HG02798 (cell line): ENCODE data around the gene CYFIP1.
A peak's percentile ranks its signal among the peaks of the same experiment; 100 is the strongest.

Experiments
- ATAC-seq: cut with Tn5 transposase; IDR thresholded peaks from one replicate; pipeline ENCODE4 v1.9.1; 2021; ENCODE audit warnings: mild to moderate bottlenecking; ENCODE audit not compliant: unreplicated experiment, poor library complexity

CYFIP1 gene

DNA sequence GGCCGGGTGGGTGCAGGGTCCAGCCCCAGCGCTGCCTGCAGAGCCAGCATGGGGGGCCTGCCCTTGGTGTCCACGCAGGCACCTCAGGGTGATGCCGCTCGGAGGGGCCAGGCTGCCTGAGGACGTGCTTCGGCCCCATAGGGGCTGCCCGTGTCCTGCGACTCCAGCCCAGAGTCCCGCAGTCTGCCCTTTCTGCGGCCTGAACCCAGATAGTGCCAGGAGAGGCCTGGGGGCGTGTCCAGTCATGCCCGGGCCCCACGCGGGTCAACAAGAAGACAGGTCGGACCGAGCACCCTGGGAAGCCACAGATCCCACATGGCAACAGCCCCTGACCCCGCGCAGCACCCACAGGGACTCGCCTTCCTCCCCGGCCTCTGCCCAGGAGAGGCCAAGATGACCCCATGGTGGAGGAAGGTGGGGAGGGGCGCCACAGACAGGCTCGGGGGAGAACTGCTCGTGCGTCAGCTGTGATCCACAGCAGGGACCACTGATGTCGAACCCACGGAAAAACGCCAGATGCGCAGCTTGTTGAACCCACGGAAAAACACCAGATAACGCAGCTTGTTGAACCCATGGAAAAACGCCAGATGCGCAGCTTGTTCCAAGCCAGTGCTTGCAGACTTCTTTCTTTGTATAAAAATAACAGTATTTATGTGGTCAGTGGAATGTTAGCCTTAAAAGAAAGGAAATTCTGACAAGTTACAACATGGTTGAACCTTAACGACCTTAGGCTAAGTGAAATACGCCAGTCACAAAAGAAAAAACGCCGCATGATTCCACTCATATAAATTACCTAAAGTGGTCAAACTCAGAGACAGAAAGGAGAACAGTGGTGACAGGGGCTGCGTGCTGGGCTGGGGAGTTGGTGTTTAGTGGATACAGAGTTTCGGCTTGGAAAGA, 28.5 kb downstream of the CYFIP1 start:
- no peak for ATAC-seq

DNA sequence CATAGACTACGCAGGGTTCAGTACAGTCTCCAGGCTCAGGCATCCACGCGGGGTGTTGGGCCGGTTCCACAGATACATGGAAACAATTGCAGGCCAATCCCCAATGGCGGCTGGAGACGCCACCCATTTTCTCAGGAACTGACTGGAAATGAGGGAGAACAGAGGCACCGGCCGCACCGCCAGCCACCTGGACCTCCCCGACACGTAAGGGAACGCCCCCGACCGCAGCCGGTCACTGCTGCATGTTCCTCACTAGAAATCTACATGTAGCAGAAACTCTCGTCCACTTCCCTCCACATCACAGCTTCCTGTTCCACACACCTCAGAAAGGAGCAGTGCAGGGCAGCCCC, 29.2 kb downstream of the CYFIP1 start:
- no peak for ATAC-seq

DNA sequence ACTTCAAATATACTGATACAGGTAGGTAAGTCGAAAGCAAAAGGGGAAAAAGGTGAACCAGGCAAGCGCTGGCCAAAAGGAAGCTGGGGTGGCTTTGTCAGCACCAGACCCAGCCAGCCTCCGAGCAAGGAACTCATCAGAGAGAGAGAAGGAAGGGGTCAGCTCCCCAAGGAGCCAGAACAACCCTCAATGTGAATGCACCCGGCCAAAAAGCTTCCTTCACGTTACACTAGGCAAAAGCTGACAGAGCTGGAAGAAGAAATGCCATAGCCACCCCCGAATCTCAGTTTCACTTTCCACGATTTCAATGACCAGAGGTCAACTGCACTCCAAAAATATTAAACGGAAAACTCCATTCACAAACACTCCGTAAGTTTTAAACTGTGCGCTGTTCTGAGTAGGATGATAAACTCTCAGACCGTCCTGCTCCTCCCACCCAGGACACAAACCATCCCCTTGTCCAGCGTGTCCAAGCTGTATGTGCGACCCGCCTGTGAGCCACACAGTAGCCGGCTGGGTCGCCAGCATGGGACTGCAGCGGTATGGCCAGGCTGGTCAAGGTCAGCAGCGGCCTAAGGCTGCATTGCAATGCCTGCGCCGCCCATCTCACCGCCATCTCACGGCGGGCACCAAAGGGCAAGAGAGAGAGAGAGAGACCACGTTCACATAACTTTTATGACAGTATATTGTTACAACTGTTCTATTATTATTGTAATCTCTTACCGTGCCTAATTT, 29.7 kb downstream of the CYFIP1 start:
- ATAC-seq, result no peak

DNA sequence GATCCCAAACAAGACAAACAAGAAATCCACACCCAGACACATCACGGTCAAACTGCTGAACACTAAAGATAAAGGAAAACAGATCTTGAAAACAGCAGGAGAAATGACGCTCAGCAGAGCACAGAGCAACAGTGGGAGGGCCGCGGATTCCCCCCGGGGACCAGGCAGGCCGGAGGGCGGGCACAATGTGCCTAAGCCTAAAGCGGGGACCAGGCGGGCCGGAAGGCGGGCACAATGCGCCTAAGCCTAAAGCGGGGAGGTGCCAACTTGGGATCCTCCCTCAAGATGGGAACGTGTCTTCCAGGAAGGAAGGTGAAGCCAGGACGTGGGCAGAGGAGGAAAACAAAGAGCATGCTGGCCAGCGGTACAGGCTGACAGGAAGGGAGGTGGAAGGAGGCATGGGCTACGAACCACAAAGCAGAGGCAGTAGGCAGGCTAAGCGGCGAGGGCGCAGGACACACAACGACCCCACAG, 31.1 kb downstream of the CYFIP1 start:
- ATAC-seq, result peak; percentile 92

DNA sequence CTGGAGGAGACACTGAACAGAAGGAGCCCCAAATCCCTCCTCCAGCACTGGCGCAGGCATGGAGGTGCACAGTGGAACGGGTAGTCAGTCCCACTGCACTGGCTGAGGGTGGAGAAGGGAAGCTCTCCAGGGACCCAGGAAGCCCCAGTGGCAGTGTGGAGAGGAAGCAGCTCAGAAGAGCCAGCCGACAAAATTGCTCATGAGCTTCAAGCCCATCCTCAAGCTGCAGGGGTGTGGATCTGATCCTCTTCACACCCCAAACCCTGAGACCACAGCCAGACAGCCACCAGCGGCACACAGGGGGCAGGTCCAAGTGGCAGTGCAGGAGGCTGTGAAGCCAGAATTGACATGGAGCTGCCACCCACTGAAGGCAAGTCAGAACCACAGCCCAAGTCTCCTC, 32.1 kb downstream of the CYFIP1 start:
- no peak for ATAC-seq

DNA sequence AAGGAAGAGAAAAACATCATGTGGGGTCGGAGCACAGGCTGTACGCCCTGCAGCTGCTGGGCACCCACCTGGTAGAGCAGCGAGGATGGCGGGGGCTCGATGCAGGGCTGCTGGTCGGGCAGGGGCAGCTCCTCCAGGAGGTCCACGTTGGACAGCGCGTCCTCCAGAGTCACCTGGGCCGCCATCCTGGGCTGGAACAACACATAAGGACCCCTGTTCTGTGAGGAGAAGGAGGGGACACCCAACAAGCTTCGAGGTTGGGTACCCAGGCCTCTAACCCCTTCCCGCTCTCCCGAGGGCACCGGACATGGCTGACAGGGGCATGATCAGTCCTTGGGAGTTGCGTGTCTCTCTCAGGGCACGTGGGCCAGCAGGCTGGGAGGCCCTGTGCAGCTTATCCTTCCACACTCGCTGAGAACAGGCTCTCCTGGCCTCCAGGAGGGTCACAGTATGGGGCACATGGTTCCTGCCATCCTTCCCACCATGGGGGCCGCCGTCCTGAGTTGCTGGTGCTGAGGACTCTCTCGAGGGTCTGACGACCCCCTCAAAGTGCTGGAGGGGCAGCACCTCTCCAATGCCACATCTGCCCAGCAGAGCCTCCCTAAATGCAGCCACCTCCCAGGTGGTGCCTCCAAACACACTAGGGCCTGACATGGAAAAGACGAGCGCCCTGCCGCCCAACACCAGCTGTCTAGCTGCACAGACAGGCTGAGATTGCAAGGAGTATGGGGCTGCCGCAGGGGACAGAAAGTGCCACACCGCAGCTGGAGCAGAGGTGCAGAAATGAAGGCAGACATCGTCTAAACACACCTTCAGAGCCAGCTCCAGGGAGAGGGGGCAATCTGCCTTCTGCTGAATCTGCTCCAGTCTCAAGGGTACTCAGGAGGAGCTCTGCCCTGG, 32.8 kb downstream of the CYFIP1 start:
- ATAC-seq, result no peak

DNA sequence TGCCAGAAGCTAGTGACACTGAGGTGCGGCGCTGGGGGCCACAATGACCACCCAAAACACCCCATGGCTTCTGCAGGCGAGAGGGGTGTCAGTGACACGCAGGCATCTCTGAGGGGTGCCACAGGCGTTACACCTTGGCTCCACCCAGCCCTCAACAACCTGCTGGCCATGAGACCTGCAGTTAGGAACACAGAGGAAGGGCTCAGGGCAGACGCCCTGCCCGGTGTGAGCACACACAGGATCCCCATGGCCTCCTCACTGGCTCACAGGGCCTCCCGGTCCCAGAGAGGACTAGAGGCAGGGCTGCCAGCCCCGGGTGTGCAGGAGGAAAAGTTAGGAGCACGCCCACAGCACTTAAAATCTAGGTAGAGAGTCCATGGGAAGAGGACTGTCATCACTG, 35.1 kb downstream of the CYFIP1 start:
- ATAC-seq, result no peak

DNA sequence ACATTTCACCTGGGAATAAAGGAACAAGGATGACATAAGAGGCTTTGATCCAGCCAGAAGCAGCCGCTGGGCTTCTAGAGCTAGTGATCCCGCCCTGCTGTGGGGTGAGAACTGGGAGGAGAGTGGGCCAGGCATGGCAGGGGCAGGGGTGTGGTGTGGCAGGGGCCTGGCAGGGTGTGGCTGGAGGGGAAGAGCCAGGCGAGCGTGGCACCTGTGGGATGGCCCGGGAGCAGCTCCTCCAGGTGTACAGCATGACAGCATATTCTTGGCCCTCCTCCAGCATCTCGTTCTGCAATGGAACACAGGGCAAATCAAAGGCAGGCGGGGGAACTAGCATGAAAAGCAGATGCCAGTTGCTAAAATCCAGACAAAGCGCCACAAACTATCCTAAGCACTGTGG, 35.5 kb downstream of the CYFIP1 start:
- ATAC-seq, result no peak

DNA sequence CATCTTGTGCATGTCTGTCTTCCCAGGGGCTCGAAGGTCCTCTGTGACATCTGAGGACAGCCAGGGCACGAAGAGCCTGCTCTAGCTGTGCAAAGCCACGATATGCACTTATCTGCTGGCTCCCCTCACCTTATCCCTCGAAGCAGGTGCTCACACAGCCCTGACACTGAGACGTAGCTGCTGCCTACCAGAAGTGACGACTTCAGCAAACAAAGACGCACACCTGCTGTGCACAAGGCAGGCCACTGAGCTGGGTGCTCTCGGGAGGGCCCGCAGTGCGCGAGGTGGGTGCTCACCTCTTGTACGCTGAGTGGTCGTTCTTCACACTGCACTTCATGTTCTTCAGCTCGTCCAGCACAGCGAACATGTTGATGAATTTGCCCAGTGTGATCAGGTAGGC, 37.3 kb downstream of the CYFIP1 start:
- no peak for ATAC-seq

DNA sequence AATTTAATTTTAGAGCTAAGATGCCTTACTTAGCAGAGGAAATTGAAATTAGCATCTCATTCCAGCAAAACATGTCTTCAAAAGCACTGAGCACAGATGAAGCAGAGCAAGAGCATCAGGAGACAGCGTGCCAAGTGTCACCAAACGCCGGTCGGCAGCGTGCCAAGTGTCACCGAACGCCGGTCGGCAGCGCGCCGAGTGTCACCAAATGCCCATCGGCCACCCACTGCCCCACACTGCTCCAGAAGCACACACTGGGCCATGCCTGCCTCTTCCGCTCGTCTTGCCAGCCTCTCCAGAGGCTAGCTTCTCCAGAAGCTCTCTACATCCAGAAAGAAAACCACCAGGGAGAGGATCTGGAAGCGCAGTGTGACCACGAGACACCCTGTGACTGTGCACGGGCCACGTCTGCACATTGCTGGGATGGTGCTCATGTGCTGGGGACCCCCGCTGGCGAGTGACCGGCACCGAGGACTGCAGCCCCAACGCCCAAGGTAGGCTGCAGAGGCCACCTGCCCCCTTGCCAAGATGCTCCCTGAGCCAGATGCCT, 37.8 kb downstream of the CYFIP1 start:
- ATAC-seq, result no peak

DNA sequence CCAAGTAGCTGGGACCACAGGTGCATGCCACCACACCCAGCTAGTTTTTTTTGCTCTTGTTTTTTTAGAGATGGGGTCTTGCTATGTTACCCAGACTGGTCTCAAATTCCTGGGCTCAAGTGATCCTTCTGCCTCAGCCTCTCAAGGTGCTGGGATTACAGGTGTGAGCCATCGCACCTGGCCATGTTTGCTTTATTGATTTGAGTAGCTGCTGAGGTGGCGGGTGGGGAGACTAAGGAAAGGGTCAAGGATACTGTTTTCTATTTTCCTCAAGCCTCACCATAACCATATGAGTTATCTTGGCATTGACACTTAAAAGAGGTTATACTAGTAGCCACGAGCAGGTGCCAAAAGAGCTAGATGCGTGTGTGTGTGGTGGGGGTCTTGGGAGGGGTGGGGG, 39.0 kb downstream of the CYFIP1 start:
- no peak for ATAC-seq

DNA sequence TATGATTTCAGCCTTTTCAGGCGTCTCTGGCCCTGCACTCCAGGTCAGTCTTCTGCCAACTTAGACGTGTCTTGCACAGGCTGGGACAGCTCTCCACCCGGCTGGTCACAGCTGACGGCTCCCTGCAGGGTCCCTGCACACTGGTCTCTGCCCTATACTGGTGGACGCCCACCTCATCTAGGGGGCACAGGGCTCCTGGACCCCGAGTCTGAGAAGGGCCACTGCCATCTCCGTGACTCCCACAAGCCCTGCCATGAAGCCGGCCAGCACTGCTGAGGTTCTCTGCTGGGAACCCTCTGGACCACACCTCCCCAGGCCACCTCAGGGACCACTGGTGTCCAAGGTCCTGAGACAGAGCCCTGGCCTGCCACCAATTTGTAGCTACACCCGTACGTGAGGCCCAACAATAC, 40.5 kb downstream of the CYFIP1 start:
- no peak for ATAC-seq

DNA sequence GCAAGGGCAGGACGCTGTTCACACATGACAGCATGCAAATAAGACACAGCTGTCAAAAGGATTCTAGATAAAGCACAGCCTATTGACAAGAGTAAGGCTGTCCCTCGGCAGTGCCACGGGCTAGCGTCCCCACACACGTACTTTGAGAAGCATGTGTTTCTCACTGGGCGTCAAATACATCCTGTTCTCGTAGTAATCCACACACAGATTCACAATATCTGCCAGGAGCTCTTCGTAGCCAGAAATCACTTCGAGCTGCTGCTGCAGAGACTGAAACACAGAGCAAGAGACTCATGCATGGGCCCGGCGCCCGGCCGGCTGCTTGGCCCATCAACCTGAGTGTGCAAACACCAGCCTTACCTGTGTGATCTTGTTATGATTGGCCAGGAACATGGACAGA, 41.1 kb downstream of the CYFIP1 start:
- no peak for ATAC-seq

DNA sequence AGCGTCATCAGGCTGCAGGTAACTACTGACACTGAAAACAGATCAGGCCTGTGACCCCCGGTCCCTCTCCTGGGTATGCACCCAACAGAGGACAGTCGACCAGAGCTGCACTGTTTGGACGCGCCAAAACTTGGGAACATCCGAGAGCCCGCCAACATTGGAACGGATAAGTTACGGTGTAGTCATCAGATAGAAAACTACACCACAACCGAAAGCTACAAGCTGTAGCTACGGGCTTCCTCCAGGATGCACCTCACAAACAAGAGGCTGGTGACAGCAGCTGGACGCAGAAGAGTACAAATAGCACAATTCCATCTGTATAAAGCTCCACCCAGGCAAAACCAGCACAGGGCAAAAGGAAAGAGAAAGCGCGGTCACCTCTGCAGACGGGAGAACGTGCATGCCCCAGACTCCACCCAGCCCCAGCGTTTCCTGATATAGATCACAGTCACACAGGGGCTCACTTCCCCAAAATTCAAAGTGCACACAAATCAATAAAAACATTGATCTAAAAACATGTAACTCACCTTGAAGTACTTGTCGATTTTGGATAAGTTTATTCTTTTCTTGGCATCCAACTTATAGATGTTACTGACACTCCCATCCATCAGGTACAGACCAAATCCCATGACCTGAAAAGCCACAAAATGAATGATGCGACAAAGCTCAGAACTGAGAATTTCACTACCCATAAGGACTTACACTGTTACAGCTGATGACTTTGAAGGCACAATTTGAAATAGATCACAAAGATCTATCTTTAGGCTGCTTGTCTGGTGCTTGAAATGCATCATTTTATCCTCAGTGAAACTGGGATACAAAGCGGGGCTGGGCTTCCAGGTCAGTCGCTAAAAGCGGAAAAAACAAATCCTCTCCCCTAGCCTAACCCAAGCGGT, 43.3 kb downstream of the CYFIP1 start:
- peak; percentile 90 for ATAC-seq

DNA sequence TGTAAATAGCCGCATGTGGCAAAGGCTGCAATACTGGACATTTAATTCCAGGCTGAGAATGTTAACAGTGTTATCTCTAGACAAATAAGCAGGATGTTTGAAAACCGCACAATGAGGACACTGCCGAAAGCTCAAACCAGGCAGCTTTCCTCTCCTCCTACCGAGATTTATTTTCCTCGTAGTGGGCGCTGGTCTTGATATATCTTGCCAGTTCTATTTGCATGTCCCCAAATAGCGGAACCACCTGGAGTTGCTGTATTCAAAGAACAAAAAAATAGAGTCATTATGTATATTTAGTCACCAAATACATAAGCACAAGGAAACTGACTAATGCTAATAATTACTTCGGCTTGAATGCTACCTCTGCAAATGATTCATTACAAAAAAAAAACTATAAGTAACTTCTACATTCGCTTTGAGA, 46.5 kb downstream of the CYFIP1 start:
- ATAC-seq, result no peak

DNA sequence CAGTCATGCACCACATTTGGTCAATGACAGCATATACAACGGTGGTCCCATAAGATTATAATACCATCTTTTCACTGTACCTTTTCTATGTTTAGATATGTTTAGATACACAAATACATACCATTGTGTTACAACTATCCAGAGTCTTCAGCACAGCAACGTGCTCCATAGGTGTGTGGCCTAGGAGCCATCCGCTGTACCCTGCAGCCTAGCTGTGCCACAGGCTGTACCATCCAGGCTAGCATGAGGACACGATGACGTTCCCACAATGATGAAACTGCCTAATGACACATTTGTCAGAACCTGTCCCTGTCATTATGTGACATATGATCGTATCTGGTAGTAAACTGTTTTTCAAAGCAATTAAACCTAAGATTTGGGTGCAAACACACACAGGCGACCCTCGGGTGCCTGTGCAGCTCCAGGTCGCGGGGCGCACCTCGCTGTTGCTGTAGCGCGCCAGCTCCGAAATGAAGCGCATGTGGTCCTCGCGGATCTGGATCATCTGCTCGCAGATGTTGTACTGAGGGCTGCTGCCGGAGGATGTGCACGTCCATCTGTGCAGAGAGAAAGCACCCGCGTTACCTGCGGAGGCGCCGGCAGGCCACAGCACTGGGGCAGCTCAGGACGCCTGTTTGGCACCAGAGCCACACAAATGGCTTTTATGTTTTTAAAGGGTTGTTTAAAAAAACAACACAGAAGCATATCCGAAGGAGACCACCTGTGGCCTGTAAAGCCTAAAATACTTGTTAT, 48.2 kb downstream of the CYFIP1 start:
- no peak for ATAC-seq

DNA sequence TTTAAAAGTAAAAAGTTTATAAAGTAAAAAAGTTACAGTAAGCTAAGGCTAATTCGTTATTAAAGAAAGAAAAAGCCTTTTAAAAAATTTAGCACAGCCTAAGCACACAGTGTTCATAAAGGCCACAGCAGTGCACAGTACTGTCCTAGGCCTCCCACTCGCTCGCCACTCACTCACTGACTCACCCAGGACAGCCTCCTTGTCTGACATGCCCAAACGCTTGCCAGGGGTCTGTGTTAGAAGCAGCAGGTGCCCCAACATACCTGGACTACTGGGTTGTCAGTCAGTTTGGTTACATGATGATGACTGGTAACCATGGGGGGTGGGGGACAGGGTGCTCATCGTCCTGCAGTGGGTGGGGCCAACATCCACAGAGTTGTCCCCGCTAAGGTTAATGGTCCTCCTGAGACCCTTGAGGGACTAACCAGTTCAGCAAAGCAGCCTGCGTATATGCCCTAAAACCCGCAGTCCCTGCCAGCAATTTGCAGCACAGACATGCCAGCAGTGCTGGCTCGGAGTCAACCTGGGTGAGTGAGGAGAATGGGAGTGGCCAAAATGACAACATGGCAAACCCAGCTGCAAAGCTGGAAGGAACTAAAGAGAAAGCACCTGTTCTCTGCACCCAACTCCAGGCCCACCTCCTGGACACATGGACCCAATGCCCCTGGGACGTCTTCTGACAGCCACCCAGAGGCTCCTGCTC, 49.2 kb downstream of the CYFIP1 start:
- no peak for ATAC-seq

DNA sequence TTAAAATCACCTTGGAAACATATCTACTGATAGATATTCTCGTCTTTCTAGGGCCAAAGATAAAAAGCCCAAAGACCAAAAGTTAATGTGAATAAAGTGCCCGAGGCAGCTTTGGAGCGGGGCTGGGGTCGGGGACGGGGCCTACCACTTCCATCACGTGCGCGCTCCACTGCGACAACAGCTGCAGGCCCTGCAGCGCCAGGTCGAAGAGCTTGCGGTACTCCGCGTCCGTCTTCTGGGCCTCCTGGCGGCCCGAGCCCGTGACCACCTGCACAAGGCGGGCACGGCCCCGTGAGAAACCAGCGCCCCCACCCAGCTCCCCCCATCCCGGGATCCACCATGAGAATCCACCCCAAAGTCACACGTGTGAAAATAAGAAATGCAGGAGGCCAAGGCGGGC, 52.4 kb downstream of the CYFIP1 start:
- no peak for ATAC-seq
